OCI-LY1 (cell line): ENCODE data around the gene SAMD8.

Experiments
- CTCF ChIP-seq: fragments of 200-600 bp; sonication (generic), shearing (Covaris generic); IDR thresholded peaks from 2 replicates; pipeline ENCODE4 v1.5.1; 2017; ENCODE audit warnings: mild to moderate bottlenecking, antibody characterized with exemption, low read length, moderate library complexity, mixed read lengths
- EZH2 ChIP-seq: fragments of 200-600 bp; sonication (generic), shearing (Covaris generic); IDR thresholded peaks from 2 replicates; pipeline ENCODE4 v1.8.0; 2017; ENCODE audit warnings: borderline replicate concordance, mixed run types, mild to moderate bottlenecking, antibody characterized with exemption, low read length, moderate library complexity, mixed read lengths

GRCh38 chr10:75210282-75211006 lies 99.0 kb downstream of the SAMD8 start, which contains the start of gene VDAC2:
- TF ChIP-seq EZH2 (no peak), CTCF (no peak)
